K562 (cell line): ENCODE data around the gene CTSF. TPM values are rescaled to one million over a fixed set of nuclear protein-coding genes. Genes with fewer than 3 reads are reported as not detected.

Source experiments
- C11orf30 ChIP-seq: fragments of 450-650 bp; IDR thresholded peaks from 2 replicates; pipeline ENCODE4 v1.6.1; 2016; ENCODE audit warnings: low read depth, mild to moderate bottlenecking
- CEBPB ChIP-seq: fragments of 450-650 bp; IDR thresholded peaks from 2 replicates; pipeline ENCODE4 v1.6.1; 2016; ENCODE audit warnings: missing genetic modification characterization, missing compliant biosample characterization
- CREB1 ChIP-seq, 2 experiments: sonication (generic) in 1 of 2; formaldehyde crosslinking in 1 of 2; IDR thresholded peaks; 2 replicates each; pipeline versions ENCODE4 v1.6.1 to v1.8.0; 2012 to 2022; ENCODE audit warnings: inconsistent platforms in 1 of 2, mild to moderate bottlenecking in 1 of 2, missing genetic modification reagents in 1 of 2, moderate library complexity in 1 of 2
- EP300 ChIP-seq: IDR thresholded peaks from 2 replicates; pipeline ENCODE4 v1.6.1; 2012; ENCODE audit warnings: low read length, improper control_type of control experiment
- FOXJ2 ChIP-seq: fragments of 200-800 bp; sonication (Bioruptor generic); IDR thresholded peaks from 2 replicates; pipeline ENCODE4 v1.6.1; 2016; ENCODE audit warnings: missing genetic modification characterization, missing compliant biosample characterization
- JUND ChIP-seq, 2 experiments: IDR thresholded peaks; 2 replicates in 1 of 2; 3 replicates in 1 of 2; pipeline ENCODE4 v1.6.1; 2011; ENCODE audit warnings: borderline replicate concordance in 2 of 2, low read depth in 2 of 2, low read length in 2 of 2, improper control_type of control experiment in 1 of 2, missing biosample characterization in 1 of 2, missing genetic modification characterization in 1 of 2, missing genetic modification reagents in 1 of 2
- LARP7 ChIP-seq: fragments of 450-650 bp; IDR thresholded peaks from 2 replicates; pipeline ENCODE4 v1.6.1; 2016
- MXI1 ChIP-seq: IDR thresholded peaks from 2 replicates; pipeline ENCODE4 v1.6.1; 2011; ENCODE audit warnings: low read depth, mild to moderate bottlenecking, improper control_type of control experiment, low read length
- OTX1 ChIP-seq: fragments of 450-650 bp; formaldehyde crosslinking; IDR thresholded peaks from 2 replicates; pipeline ENCODE4 v1.4.0; 2022; ENCODE audit warnings: mild to moderate bottlenecking
- SAP30 ChIP-seq: fragments of 200-600 bp; sonication (generic); IDR thresholded peaks from 2 replicates; pipeline ENCODE4 v1.6.1; 2012; ENCODE audit warnings: borderline replicate concordance, low read depth, mild to moderate bottlenecking, moderate library complexity, low read length, control low read depth, inconsistent platforms; ENCODE audit not compliant: insufficient read depth, poor library complexity, severe bottlenecking
- ZNF124 ChIP-seq: sonication (generic); formaldehyde crosslinking; IDR thresholded peaks from 2 replicates; pipeline ENCODE4 v1.8.1; 2022; ENCODE audit warnings: missing genetic modification reagents
- polyA plus RNA-seq, 8 experiments: library from polyadenylated mRNA; depleted of rRNA in 4 of 8; stranded (reverse) in 5 of 8; unstranded in 3 of 8; fragments of >200 nt; fragmentation: Nextera tagmentation in 2 of 8; fragmentation: Illumina TruSeq in 1 of 8; extraction: Ambion mirVana in 2 of 8; extraction: Trizol in 1 of 8; gene quantifications; 2 replicates each; pipeline versions ENCODE4 v1.2.1 to v1.2.3, GENCODE V29; 2011 to 2014; ENCODE audit warnings: inconsistent platforms in 1 of 8, missing spikeins in 1 of 8
- total RNA-seq, 7 experiments: library from RNA; depleted of rRNA in 6 of 7; stranded (reverse); fragments of >200 nt in 6 of 7; fragmentation: Illumina TruSeq in 2 of 7; extraction: Trizol in 2 of 7; gene quantifications; 2 replicates each; pipeline versions ENCODE4 v1.2.1 to v1.2.3, GENCODE V29; 2011 to 2021; ENCODE audit warnings: low replicate concordance in 1 of 7
- TF ChIP-seq, protein P1 (sequence below), 3 experiments: fragments of 200-800 bp in 1 of 3; sonication (Bioruptor generic) in 1 of 3; sonication (generic) in 1 of 3; formaldehyde crosslinking in 1 of 3; IDR thresholded peaks; 2 replicates each; pipeline versions ENCODE4 v1.6.1 to v1.8.0; 2016 to 2022; ENCODE audit warnings: mild to moderate bottlenecking in 2 of 3, missing compliant biosample characterization in 2 of 3, missing genetic modification characterization in 2 of 3, missing genetic modification reagents in 1 of 3

CTSF gene
- total and polyA plus RNA-seq, 9 of the 15 experiments (the other 6 are each of a cell fraction or from before 2014, with no cell fraction given), result 0.41 to 10.5 (median 3.8) TPM

- TF ChIP-seq MXI1, result peak; percentile 74
- peak; percentile 20; the same call in 1 of the 2 replicates for TF ChIP-seq C11orf30
- TF ChIP-seq CREB1 (IDR thresholded peaks at IDR 0.05), result peak; percentile 60
- peak; percentile 83 for TF ChIP-seq CREB1 (CRISPR knock-in tag; IDR thresholded peaks at IDR 0.05)
- 0 out of 2 replicates have a peak, but pooled peaks have one; percentile 50 for TF ChIP-seq LARP7
- TF ChIP-seq, protein P1, sequence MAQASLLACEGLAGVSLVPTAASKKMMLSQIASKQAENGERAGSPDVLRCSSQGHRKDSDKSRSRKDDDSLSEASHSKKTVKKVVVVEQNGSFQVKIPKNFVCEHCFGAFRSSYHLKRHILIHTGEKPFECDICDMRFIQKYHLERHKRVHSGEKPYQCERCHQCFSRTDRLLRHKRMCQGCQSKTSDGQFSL (CRISPR knock-in tag; IDR thresholded peaks at IDR 0.05), result no peak
- TF ChIP-seq, protein P1 (tag; IDR thresholded peaks at IDR 0.05), result no peak
- TF ChIP-seq SAP30, result peak; percentile 74
- no peak for TF ChIP-seq ZNF124 (CRISPR knock-in tag)
- peak; percentile 26; the same call in 1 of the 2 replicates for TF ChIP-seq JUND (IDR thresholded peaks at IDR 0.05; ENCODE audit: borderline replicate concordance, low read depth, low read length)
- TF ChIP-seq JUND (tag; IDR thresholded peaks at IDR 0.05; ENCODE audit: borderline replicate concordance, low read depth, low read length), result peak; percentile 19; the same call in 1 of the 3 replicates
- peak; percentile 39; the same call in 1 of the 2 replicates for TF ChIP-seq FOXJ2 (tag)
- no peak for TF ChIP-seq EP300
- TF ChIP-seq CEBPB, result no peak
- no peak for TF ChIP-seq OTX1 (CRISPR knock-in tag)
Measured at GRCh38 chr11:66592457-66593302, 24.3 kb upstream of the CTSF start, which contains the start of the genes CCDC87 and CCS (continued).
